Hematopoietic multipotent progenitor cell treated with erythropoietin and hydrocortisone succinate and interleukin-3 and kit ligand, for 4 days (in vitro differentiated cells): ENCODE results near the gene PARD3B.
A peak's percentile ranks its signal among the peaks of the same experiment; 100 is the strongest.

Source experiments
- DNase-seq: peaks from one replicate; pipeline ENCODE4 v3.0.0-alpha.2; 2015

Gene PARD3B

GRCh38 chr2:205161156-205161839, 616.0 kb downstream of the PARD3B start:
- no peak for DNase-seq

GRCh38 chr2:205166745-205167144, 621.5 kb downstream of the PARD3B start:
- DNase-seq: no peak

- no peak for DNase-seq
Observed at GRCh38 chr2:205169012-205169411, 623.7 kb downstream of the PARD3B start.

GRCh38 chr2:205169464-205169863, 624.2 kb downstream of the PARD3B start:
- DNase-seq: no peak

GRCh38 chr2:205170399-205170798, 625.1 kb downstream of the PARD3B start:
- DNase-seq: no peak

GRCh38 chr2:205171261-205171940, 626.1 kb downstream of the PARD3B start:
- no peak for DNase-seq

GRCh38 chr2:205175831-205176230, 630.6 kb downstream of the PARD3B start:
- no peak for DNase-seq

GRCh38 chr2:205176546-205176945, 631.3 kb downstream of the PARD3B start:
- DNase-seq: no peak

- no peak for DNase-seq
Observed at GRCh38 chr2:205177546-205177945, 632.3 kb downstream of the PARD3B start.

GRCh38 chr2:205180730-205181129, 635.5 kb downstream of the PARD3B start:
- no peak for DNase-seq

GRCh38 chr2:205187731-205188130, 642.5 kb downstream of the PARD3B start:
- no peak for DNase-seq

GRCh38 chr2:205188239-205189138, 643.2 kb downstream of the PARD3B start:
- no peak for DNase-seq

- DNase-seq: no peak
Observed at GRCh38 chr2:205189301-205189700, 644.0 kb downstream of the PARD3B start.

- no peak for DNase-seq
Observed at GRCh38 chr2:205190528-205190927, 645.3 kb downstream of the PARD3B start.

GRCh38 chr2:205193125-205193835, 648.0 kb downstream of the PARD3B start:
- DNase-seq: no peak

GRCh38 chr2:205193836-205194228, 648.6 kb downstream of the PARD3B start:
- peak; percentile 20 for DNase-seq

GRCh38 chr2:205197468-205198139, 652.3 kb downstream of the PARD3B start:
- peak; percentile 37 for DNase-seq

GRCh38 chr2:205198140-205198525, 652.9 kb downstream of the PARD3B start:
- DNase-seq: peak; percentile 14

GRCh38 chr2:205199165-205199850, 654.0 kb downstream of the PARD3B start:
- peak; percentile 70 for DNase-seq

GRCh38 chr2:205210494-205210893, 665.2 kb downstream of the PARD3B start:
- DNase-seq: no peak

- no peak for DNase-seq
Observed at GRCh38 chr2:205212357-205212756, 667.1 kb downstream of the PARD3B start.

- DNase-seq: no peak
Observed at GRCh38 chr2:205216092-205216491, 670.8 kb downstream of the PARD3B start.
